Mesodermal cell (in vitro differentiated cells): ENCODE measurements around the gene ANKRD45.
"Not testable (repeated sequence)": the region's sequence is repeated elsewhere in the genome, so short reads cannot be mapped to it uniquely, and the experiment has no call there.

Experiments used
- H3K27ac ChIP-seq: 2 replicates; pipeline ENCODE4 v1.7.0; 2013; ENCODE audit warnings: mild to moderate bottlenecking, low read depth, low read length, moderate library complexity; ENCODE audit not compliant: severe bottlenecking
- H3K36me3 ChIP-seq: 2 replicates; pipeline ENCODE4 v1.7.1; 2013; ENCODE audit warnings: mild to moderate bottlenecking, low read length, moderate library complexity; ENCODE audit not compliant: control insufficient read depth, insufficient read depth
- H3K4me1 ChIP-seq: one replicate; pipeline ENCODE4 v1.7.1; 2013; ENCODE audit warnings: mild to moderate bottlenecking, low read length; ENCODE audit not compliant: insufficient read depth, control insufficient read depth, poor library complexity, severe bottlenecking
- H3K4me3 ChIP-seq: 2 replicates; pipeline ENCODE4 v1.7.0; 2013; ENCODE audit warnings: low read length, control low read depth, mild to moderate bottlenecking; ENCODE audit not compliant: insufficient read depth, poor library complexity, severe bottlenecking; ENCODE audit errors: extremely low read depth
- H3K9me3 ChIP-seq: 2 replicates; pipeline ENCODE4 v1.7.1; 2013; ENCODE audit warnings: mild to moderate bottlenecking, low read length, moderate library complexity; ENCODE audit not compliant: control insufficient read depth
- WGBS, 2 experiments: methylation state at CpG; one replicate each; pipeline ENCODE4 v1.1.5; 2013; ENCODE audit warnings: missing lambda C conversion rate in 2 of 2; ENCODE audit not compliant: insufficient coverage in 2 of 2; 5-methylcytosine and 5-hydroxymethylcytosine counted together

The ANKRD45 gene

DNA sequence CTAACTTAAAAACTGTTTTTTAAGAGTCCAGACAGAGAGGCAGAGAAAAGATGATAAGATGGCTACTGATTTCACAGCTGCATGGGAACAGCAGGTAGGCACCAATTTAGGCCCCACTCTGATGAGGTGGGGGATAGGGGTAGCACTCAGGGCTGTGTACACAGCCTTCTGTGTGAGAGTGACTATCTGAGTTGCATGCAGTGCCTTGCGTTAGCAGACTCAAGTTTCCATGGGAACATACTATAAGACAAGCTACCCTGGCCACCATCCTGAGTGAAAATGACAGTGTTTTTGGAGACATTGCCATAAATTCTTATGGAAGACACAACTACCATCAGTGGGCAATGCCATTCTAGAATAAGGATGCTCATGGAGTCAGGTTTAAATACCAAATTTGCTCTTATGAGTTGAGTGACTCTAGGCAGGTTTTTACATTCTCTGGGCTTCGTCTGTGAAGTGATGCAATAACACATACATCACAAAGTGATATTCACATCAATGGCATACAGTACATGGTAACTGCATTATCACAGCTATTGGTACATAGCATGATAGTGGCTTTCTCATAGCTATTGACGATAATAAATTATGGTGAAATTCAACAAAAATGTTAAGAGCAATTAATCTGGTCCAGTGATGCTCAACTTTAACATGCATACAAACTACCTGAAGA is 97.3 kb downstream of the ANKRD45 start:
- WGBS, 2 experiments, result 80% methylated on average over 2 of the region's 3 CpGs; no CpG with 5 or more reads in 1 of the 2 experiments

DNA sequence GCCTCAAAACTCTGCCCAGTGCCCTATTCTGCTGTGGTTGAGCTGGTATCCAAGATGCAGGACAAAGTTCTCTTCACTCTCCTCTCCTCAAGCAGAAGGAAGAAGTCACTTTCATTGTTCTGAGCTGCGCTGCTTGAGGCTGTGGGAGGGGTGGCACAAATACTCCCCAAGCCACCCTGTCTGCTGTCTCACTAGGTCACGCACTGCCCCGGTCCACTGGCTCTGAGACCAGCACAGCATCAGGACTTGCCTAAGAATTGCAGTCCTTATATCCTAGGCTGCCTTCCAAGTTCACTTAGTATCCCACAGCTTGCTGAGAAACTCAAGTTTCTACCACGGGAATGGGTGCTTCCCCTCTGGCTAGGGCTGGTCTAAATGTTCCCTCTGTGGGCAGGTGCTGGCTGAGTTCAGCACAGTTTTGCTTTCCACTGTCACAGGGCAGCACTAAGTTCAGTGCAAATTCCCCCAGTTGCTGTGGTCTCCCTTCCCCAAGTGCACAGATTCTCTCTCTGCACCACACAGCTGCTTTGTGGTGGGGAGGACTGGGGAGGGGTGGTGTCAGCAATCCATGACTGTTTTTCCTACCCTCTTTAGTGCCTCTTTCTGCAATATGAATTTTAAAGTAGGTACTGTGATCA is 99.2 kb downstream of the ANKRD45 start:
- Histone ChIP-seq H3K4me3 (no peak overlapping the region), H3K9me3 (no peaks in the 10 kb centered on the region), H3K27ac (no peak overlapping the region), H3K36me3 (no peaks in the 10 kb centered on the region), H3K4me1 (peaks cover 4% of the 10 kb centered on the region)
- 75 to 79% methylated on average over 3 to 4 of the region's 4 CpGs for WGBS, 2 experiments

More for the DNA sequence above, 97.3 kb downstream of the ANKRD45 start:
- no peaks in the 10 kb centered on the region for H3K9me3 ChIP-seq
- no peak overlapping the region for H3K4me3 ChIP-seq
- no peaks in the 10 kb centered on the region for H3K36me3 ChIP-seq
- peaks cover 4% of the 10 kb centered on the region for H3K4me1 ChIP-seq
- H3K27ac ChIP-seq, result no peak overlapping the region

DNA sequence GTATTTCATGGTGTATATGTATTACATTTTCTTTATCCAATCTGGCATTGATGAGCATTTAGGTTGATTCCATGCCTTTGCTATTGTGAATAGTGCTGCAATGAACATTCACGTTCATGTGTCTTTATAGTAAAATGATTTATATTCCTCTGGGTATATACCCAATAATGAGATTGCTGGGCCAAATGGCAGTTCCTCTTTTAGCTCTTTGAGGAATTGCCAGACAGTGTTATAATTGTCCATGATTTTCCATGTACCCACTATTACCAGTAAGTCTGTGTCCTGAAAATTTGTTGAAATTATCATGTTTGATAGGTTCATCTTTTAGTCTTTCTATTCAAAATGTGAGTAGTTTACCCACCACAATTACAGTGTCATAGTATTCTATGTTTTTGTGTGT is 101.2 kb downstream of the ANKRD45 start:
- WGBS, 2 experiments, result no CpG with 5 or more reads among the region's 1 CpG
- Histone ChIP-seq H3K4me1 (no peaks in the 10 kb centered on the region), H3K36me3 (no peaks in the 10 kb centered on the region), H3K4me3 (no peak overlapping the region), H3K27ac (no peak overlapping the region), H3K9me3 (no peaks in the 10 kb centered on the region)

DNA sequence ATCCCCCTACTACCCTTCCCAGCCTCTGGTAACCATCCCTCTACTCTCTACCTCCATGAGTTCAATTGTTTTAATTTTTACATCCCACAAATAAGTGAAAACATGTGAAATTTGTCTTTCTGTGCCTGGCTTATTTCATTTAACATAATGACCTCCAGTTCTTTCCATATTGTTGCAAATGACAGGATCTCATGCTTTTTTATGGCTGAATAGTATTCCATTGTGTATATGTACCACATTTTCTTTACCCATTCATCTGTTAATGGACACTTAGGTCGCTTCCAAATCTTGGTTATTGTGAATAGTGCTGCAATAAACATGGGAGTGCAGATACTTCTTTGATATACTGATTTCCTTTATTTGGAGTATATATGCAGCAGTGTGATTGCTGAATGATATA is 105.8 kb downstream of the ANKRD45 start:
- not testable (repeated sequence) for H3K4me1 ChIP-seq, H3K4me3 ChIP-seq, H3K9me3 ChIP-seq, H3K36me3 ChIP-seq, H3K27ac ChIP-seq
- WGBS, 2 experiments, result no CpG with 5 or more reads among the region's 1 CpG

DNA sequence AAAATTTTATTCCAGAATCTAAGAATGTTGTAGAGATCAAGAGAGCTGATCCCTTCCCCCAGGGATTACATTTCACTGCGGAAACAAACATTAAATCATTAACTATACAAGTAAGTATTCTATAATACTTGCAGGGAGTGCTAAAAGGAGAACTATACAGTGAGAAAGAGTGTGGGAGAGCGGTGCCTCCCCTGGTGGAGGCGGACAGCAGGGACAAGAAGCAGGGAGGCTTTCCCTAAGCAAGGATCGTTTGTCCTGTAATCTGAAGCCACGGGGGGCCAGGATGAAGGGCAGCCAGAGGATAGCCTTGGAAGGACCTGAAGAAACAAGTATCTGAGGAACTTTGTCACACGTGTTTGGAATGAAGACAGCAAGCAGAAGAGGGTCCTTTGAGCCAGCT is 106.8 kb downstream of the ANKRD45 start:
- no peaks in the 10 kb centered on the region for H3K36me3 ChIP-seq
- WGBS, 2 experiments, result 57 to 68% methylated on average over 4 to 5 of the region's 6 CpGs

DNA sequence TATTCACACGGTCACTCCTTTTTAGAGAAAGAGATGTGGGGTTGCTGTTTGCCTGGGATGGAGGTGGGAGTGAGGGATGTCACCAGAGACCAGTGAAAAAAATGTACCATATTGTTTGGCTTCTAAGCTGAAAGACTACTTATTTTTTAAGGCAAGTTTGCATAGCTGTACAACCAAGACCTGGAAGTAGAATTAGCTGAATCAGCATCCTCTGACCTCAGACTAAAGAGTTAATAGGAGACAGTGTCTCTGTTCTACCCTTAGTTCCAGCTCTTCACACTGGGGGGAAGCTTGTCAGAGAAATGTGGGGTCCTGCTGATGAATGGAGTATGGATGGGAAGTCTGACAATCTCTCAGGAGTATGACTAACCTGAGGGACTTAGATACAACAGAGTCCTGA is 108.4 kb downstream of the ANKRD45 start:
- no CpG with 5 or more reads among the region's 1 CpG for WGBS, 2 experiments
- Histone ChIP-seq H3K9me3 (no peaks in the 10 kb centered on the region), H3K27ac (no peak overlapping the region), H3K4me3 (no peak overlapping the region), H3K4me1 (no peaks in the 10 kb centered on the region), H3K36me3 (no peaks in the 10 kb centered on the region)

More for the DNA sequence above, 106.8 kb downstream of the ANKRD45 start:
- Histone ChIP-seq H3K4me1 (no peaks in the 10 kb centered on the region), H3K27ac (no peak overlapping the region), H3K4me3 (no peak overlapping the region), H3K9me3 (no peaks in the 10 kb centered on the region)

DNA sequence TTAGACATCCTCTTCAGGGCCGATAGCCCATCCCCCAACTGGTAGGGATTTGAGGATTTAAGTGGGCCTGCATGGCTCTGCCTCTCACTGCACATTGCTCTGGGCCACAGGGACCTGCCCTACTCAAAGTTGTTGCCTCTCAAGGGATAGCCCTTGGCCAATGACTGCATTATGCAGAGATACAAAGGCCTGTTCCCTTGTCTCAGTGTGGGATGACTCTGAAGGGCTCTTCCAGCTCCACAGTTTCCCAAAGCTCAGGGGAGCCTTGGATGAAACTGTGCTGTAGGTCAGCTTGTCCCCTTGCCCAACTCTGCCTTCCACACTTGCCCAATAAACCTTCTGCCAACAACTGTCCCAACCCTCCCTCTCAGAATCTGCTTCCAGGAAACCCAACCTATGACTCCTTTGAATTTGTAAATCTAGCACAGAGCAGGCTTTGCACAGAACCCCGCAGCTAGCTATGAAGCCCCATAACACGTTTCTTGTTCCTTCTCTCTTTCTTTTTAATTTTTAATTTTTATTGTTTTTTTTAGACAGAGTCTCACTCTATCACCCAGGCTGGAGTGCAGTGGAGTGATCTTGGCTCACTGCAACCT is 109.3 kb downstream of the ANKRD45 start:
- Histone ChIP-seq H3K36me3 (no peaks in the 10 kb centered on the region), H3K4me3 (no peak overlapping the region), H3K4me1 (no peaks in the 10 kb centered on the region), H3K9me3 (no peaks in the 10 kb centered on the region), H3K27ac (no peak overlapping the region)
- WGBS, 2 experiments, result 100% methylated on average over 1 of the region's 3 CpGs; no CpG with 5 or more reads in 1 of the 2 experiments
